Fibroblast of villous mesenchyme (primary cell): ENCODE data around the gene SPO11. TPM values are rescaled to one million over a fixed set of nuclear protein-coding genes. Genes with fewer than 3 reads are reported as not detected.

Experiments used
- DNase-seq: peaks from one replicate; pipeline ENCODE4 v3.0.0-alpha.2; 2010; ENCODE audit warnings: low read depth
- H3K4me3 ChIP-seq: 2 replicates; pipeline ENCODE4 v1.5.1; 2011; ENCODE audit warnings: low read depth, mild to moderate bottlenecking, low read length
- CTCF ChIP-seq: IDR thresholded peaks from 2 replicates; pipeline ENCODE4 v1.5.1; 2012; ENCODE audit warnings: low read depth, mild to moderate bottlenecking, low read length; ENCODE audit not compliant: insufficient read depth
- total RNA-seq: library from RNA; depleted of rRNA; stranded (reverse); fragments of >200 nt; gene quantifications from 2 replicates; pipeline ENCODE4 v1.2.3, GENCODE V29; 2012

Gene SPO11
- total RNA-seq, 1 donor: not detected

- no peak for DNase-seq
- H3K4me3 ChIP-seq: no peak overlapping the region
- TF ChIP-seq CTCF: no peak
Measured at GRCh38 chr20:57287901-57288300, 41.7 kb upstream of the SPO11 start.

- no peak for DNase-seq
- TF ChIP-seq CTCF: no peak
- H3K4me3 ChIP-seq: no peak overlapping the region
Measured at GRCh38 chr20:57288651-57289277, 40.8 kb upstream of the SPO11 start.

GRCh38 chr20:57289391-57290177 is 40.0 kb upstream of the SPO11 start:
- TF ChIP-seq CTCF: no peak
- DNase-seq: no peak
- no peak overlapping the region for H3K4me3 ChIP-seq

- DNase-seq: no peak
- TF ChIP-seq CTCF: no peak
- no peak overlapping the region for H3K4me3 ChIP-seq
Measured at GRCh38 chr20:57290178-57290484, 39.5 kb upstream of the SPO11 start.

- no peak for TF ChIP-seq CTCF
- no peak for DNase-seq
- H3K4me3 ChIP-seq: no peak overlapping the region
Measured at GRCh38 chr20:57291003-57291402, 38.6 kb upstream of the SPO11 start.

- no peak for TF ChIP-seq CTCF
- no peak for DNase-seq
- no peak overlapping the region for H3K4me3 ChIP-seq
Measured at GRCh38 chr20:57291694-57292093, 37.9 kb upstream of the SPO11 start.

- H3K4me3 ChIP-seq: no peak overlapping the region
- no peak for TF ChIP-seq CTCF
- DNase-seq: no peak
Measured at GRCh38 chr20:57292611-57293010, 37.0 kb upstream of the SPO11 start.
